ENCODE results near the gene IGBP1.
"Not testable (repeated sequence)": the region's sequence is repeated elsewhere in the genome, so short reads cannot be mapped to it uniquely, and the experiment has no call there.

The IGBP1 gene

DNA sequence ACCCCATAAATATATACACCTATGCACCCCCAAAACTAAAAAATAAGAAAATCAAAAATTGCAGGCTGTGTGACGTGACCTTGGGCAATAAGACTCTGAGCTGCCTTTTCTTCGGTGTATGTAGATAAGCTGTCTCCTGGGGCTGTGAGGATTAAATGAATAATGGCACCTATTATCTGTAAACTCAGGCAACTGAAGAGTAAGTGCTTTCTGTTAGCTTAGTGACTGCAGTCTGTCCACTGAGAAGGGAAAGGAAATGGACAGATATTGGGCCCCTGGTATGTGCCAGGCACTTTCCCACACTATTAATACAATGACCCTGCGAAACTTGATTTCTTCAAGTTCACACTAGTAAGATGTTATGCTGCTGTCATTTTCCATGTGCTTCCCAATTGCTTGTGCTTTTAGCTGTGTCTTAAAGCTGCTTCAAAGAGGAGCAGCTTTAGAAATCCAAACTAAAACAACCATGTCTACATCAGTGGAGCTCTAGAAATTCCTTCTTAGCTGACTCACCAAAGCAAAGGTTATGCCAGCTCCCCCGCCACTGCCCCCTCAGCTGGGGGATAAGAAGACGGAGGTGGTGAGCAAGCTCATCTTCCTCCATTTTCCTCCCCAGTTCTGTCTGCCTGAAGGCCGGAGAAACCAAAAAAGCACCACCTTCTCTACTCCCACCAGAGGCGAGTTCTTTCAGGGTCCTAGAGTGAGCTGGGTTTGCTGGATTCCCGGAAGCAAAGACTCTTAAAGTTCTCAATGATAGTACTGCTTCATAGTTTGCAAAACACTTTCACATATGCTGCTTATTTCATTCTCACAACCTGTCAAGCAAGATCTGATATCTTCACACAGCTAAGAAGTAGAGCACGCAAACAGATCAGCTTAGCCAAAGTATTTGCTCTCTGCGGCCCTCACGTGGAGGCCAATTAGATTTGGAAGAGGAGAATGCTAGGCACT lies 35.3 kb downstream of the IGBP1 start:
- peak; percentile 4 for DNase-seq

- no peak for DNase-seq
Observed at GRCh38 chrX:70169281-70169680, 36.0 kb downstream of the IGBP1 start.

DNA sequence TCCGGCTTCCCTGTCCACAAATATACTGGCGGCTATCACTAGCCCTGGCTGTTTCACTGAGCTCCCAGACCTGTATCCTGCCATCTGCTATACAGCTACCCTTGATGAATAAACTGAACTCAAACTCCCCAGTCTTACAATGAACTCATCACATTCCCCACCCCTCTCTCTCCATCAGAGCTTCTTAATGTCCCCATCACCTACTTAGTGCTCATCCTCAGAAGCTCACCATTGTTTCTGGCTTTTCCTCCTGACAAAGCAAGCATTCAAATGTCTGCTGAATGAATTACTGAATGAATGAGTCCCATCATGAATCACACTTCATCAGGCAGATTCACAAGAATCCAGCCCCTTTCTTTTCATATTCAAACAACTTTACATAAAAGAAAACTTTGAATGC lies 38.4 kb downstream of the IGBP1 start:
- DNase-seq = no peak

DNA sequence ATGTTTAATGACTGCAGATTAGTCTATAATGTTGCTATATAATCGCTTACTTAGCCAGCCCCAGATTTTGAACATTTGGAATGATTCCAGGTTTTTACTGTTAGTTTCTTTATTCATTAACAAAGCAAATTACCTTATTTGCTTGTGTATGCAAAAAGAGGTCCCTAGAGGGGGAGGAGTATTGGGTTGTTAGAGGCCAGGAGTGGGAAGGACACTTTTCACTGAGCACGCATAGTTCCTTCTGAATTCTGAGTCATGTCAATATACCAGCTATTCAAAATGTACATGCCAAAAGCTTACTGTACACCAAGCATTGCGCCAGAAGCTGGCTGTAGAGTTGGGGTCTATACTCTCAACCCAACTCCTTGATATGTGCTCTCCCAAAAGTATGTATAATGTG lies 39.0 kb downstream of the IGBP1 start:
- DNase-seq = no peak

DNA sequence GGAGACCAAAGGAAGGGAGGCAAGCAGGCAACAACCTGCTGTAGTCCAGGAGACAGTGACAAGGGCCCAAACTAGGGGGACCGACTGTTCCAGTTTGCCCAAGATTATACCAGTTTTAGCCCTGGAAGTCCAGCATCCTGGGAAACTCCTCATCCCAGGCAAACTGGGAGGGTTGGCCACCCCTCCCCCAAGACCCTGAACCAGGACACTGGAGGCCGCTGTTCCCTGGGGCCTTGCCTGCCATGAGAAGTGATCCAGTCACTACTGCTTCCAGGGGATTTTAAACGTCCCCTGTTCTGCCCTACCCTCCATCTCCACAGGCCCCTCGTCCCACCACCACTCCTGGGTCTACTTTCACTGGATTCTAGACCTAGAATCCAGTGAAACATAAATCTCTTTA lies 39.7 kb downstream of the IGBP1 start:
- DNase-seq = no peak

DNA sequence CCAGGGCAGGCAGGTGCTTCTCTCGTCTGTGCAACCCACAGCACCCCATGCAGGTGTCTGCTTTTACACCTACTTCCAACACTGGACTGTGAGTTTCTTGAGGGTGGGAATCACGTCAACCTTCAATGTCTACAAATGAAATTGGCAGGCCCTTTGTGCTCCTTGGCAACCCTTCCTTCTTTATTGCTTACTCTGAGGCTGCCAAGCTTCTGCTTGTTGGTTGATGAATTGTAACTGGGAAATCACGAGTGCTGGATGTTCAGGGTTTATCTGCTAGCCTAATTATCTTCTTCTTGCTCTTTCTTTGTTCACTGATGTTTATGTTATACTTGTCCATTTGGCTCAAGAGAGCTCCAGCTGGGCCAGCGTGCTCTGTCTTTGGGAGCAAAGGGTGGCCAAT lies 41.5 kb downstream of the IGBP1 start:
- no peak for DNase-seq

DNA sequence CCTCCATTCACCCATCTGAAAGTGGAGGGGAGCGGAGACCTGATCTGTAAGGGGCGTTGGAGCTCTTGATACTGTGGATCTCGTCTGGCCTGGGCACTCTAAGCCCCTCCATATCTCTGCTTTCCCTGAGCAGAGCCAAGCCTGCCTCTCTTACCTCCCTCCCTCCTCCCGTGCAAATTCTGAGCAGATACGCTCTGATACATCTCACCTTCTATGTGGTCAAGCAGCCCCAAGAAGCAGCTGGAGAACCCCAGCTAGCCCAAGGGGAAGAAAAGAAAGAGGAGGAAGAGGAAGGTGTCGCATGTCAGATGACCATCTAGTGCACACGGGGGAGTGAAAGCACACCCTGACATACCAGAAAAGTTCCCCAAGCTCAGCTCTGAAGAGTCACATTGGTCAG lies 42.1 kb downstream of the IGBP1 start:
- DNase-seq = no peak

DNA sequence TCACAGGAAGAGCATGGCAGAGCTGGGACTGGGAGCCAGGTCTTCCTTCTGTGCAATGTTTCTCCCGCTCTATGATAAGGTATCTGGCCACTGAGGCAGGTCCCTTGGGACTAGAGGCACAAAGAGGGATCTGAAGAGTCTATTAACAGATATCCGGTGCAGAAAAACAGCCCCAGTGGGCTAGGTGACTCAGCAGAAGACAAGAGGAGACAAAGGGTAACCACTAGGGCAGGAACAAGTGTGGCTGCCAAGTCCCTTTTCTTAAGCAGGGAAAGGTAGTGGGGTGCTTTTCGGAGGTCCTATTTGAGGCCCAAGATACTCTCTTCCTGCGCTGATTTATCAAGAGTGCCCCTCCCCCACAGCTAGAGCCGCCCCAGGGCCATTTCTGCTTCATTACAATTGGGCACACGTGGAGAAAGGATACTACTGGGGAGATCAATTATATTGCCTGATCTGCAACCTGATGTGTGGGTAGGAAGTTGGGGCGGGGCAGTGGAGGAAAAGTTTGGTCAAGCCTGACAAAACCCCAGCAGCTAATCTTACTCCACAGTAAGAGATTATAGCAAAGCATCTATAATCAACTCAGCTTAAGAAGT lies 43.8 kb downstream of the IGBP1 start, which contains the start of gene DGAT2L6:
DGAT2L6 (plus strand) TSS at position 546 of the 596 bp plus-strand sequence. CDS start 100 bp downstream, outside the sequence.
- DNase-seq = peak; percentile 79

GRCh38 chrX:70183091-70183490 lies 49.8 kb downstream of the IGBP1 start:
- DNase-seq = no peak

DNA sequence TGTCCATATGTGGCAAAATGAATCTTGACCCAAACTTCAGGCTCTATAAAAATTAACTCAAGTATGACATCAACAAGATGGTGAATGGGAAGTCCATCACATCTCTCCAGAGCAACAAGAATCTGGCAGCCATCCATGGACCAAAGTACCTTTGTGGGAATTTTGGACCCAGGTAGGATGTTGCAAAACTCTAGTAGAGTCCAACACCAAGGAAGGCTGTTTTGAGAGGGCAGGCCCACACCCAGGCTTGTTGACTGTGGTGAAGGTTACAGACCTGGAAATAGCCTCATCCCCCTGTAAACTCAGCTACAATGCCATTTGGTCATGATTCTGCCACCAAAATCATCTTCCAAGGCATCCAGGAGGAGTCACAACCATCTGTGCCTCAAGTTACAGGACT lies 57.0 kb downstream of the IGBP1 start:
- DNase-seq = no peak

DNA sequence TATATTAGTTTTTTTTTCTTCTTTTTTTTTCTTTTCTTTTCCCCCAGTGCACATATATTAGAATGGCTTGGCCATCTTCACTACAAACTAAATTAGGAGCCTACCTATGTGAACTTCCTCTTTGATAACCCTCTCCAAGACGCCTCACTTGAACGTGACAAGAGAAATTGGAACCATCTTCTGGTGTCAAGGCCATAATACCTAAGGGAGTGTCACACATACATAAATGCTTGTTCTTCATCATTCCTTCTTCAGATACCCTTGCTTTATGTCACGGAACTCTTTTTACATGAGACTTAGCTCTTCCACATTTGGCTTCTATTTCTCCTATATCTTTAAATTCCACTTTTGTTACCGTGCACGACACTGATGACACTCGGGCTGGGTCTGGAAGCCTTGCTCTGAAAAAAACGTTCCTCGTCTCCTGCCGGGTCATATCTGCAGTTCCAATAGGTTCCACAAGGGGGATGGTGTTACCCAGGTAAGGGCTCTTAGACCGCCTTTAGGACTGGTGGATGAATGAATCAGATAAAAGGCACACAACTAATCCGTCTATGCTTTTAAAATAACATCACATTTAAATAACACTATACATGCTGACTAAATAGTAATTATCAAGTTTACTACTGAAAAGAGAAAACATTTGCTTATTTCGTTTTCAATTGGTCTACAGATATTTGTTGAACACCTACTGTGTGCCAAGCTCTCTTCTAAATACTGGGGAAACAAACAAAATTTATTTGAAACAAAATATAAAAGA lies 63.9 kb downstream of the IGBP1 start:
- no peak for DNase-seq

DNA sequence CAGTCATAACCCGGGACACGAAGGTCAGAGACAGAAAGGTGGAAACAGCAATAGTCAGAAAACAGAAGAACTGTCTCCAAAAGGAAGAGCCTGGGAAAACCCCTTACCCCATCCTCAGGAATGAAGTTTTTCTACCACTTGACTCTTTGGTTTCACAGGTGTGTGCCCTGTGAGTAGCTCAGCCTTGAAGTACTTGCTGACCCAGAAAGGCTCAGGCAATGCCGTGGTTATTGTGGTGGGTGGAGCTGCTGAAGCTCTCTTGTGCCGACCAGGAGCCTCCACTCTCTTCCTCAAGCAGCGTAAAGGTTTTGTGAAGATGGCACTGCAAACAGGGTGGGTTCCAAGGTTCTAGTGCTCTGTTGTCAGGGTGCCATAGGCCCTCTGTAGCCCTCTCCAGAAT lies 68.5 kb downstream of the IGBP1 start:
- no peak for DNase-seq

DNA sequence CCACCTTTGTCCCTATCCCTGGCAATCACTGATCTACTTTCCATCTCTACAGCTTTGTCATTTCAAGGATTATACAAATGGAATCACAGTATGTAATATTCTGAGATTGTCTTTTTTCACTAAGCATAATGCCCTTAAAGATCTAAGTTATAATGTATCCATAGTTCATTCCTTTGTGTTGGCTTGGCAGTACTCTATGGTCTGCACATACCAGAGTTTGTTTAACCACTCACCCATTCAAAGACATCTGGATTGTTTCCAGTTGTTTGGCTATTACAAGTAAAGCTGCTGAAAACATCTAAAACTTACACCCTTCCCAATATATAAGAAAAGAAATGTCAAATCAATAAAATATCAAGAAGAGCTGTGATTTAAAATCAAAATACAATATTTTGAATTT lies 75.2 kb downstream of the IGBP1 start:
- no peak for DNase-seq

GRCh38 chrX:70209570-70209969 lies 76.3 kb downstream of the IGBP1 start:
- not testable (repeated sequence) for DNase-seq

Measured in DMS153 (cell line).